ENCODE measurements around the gene TMEM42.

DNA sequence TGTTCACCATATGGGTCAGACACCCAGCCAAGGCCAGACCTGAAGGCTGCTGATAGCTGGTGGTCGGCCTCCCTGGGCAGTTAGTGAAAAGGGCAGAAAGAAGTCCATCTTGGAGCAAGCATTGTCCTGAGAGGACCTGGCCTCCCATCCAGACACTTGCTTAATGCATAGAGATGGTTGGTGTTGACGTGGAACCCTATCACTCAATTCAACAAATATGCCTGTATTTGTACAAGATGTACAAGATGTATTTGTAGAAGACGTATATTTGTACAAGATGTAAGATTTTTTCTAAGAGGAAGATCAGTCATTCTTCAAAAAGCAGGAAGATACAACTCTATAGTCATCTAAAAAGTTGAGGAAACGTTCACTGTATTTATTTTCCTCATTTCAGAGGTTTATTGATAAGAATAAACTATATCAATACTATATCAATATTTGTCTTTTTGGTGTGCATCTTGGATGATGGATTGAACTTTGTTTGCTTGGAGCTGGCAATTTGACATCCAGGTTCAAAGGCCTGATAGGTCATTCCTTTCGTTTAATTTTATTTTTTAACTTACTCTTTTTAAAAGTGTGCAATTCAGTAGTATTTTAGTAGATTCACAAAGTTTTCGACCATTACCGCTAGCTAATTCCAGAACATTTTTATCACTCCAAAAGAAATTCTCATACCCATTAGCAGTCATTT, 5.9 kb downstream of the TMEM42 start:
- TF ChIP-seq, protein P1, sequence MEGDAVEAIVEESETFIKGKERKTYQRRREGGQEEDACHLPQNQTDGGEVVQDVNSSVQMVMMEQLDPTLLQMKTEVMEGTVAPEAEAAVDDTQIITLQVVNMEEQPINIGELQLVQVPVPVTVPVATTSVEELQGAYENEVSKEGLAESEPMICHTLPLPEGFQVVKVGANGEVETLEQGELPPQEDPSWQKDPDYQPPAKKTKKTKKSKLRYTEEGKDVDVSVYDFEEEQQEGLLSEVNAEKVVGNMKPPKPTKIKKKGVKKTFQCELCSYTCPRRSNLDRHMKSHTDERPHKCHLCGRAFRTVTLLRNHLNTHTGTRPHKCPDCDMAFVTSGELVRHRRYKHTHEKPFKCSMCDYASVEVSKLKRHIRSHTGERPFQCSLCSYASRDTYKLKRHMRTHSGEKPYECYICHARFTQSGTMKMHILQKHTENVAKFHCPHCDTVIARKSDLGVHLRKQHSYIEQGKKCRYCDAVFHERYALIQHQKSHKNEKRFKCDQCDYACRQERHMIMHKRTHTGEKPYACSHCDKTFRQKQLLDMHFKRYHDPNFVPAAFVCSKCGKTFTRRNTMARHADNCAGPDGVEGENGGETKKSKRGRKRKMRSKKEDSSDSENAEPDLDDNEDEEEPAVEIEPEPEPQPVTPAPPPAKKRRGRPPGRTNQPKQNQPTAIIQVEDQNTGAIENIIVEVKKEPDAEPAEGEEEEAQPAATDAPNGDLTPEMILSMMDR (IDR thresholded peaks at IDR 0.05; ENCODE audit: poor library complexity, severe bottlenecking): no peak
- TF ChIP-seq EP300 (conservative IDR thresholded peaks at IDR 0.05; ENCODE audit: poor library complexity, severe bottlenecking) (no peak), POLR2AphosphoS5 (IDR thresholded peaks at IDR 0.05) (no peak), EZH2 (IDR thresholded peaks at IDR 0.05; ENCODE audit: borderline replicate concordance, insufficient read depth, low read length, poor library complexity, severe bottlenecking) (no peak), MXI1 (conservative IDR thresholded peaks at IDR 0.05; ENCODE audit: poor library complexity, severe bottlenecking) (no peak)
